NCI-H1417 treated with DMSO at 0.1 percent for 48 hours (cell line): ENCODE results near the gene MED22.
"Not testable (repeated sequence)": the region's sequence is repeated elsewhere in the genome, so short reads cannot be mapped to it uniquely, and the experiment has no call there.

Experiments used
- DNase-seq: peaks from one replicate; lab custom pipeline; 2025; lab: John Stamatoyannopoulos, UW

The MED22 gene

DNA sequence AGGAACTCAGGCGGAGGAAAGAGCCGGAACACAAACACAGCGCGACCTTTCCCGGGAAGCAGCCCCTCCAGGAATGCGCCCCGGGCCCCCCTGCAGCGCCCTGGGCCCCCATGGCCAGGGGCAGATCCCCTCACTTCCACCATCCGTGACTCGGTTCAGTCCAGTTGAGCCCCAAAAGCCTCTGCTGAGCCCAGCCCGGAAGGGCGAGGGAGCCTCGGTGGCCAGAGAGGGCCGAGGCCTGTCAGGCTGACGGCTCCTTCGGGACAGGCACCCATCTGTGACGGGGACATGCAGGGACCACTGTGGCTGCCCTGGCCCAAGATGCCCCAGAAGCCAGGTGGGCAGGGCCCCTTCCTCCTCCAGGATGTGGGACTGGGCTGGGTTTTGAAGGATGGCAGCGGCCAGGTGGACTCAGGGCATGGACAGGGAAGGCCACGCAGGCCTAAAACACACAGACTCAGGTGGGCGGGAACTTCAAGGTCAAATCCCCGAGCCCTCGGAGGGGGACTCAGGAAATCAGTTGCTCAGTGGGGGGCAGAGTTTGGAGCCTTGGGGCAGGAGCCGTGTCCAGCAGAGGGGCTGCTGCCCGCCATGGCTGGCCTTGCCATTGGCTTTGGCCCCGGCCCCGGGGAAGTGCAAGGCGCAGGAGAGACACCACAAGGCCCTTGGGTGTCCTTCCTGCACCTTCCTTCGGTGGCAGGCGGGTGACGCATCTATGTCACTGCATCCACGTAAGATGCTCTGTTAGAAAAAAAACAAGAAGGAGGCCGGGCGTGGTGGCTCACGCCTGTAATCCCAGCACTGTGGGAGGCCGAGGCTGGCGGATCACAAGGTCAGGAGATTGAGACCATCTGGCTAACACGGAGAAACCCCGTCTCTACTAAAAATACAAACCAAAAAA is 43.2 kb downstream of the MED22 start:
- DNase-seq: no peak

DNA sequence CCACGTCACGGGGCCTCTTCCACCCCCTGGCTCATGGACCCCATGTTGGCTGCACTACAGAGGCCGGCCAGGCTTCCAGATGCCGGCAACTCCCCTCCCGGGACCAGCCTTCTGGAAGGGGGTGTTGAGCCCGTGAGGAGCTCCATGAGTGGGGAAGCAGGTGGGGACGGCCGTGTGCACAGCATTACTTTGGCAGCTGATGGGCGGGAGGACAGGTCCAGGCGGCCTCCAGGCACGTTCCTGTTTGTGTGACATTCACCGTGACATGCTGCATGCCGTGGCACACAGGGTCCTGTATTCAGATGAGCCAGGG is 43.8 kb downstream of the MED22 start:
- no peak for DNase-seq

DNA sequence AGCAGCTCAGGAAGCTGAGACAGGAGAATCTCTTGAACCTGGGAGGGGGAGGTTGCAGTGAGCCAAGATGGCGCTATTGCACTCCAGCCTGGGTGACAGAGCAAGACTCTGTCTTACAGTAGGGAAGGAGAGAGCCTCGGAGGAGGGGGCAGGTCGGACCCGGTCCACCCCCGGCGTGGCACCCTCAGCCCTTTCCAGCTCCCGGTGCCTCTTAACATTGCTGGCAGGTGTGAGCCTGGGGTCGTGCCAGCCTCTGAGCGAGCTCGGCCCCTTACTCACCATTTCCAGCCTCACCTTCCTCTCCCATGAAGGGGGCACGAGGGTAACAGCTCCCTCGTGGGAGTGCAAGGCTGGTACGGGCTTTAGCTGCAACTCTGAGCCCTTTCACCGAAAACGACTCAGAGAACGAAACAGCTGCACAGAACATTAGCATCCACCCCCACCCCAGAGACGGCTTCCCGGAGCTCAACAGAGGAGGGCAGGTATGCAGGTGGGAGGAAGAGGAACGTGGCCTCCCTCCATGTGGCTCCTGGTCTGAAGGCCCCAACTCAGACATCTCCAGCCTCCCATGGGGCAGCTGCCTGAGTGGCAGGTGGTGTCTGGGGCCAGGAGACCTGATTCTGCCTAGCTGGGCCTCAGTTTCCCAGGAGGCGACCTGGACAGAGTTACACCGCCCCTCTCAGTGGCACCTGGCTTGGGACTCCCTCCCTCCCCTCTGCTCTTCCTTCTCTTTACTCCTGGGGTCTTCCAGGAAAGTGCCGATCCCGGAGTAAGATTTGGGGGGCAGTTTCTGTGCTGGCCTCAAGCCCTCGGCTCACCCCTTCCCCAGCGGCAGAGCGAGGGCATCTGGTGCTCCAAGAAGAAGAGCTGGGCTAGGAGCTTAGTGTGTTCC is 44.4 kb downstream of the MED22 start:
- no peak for DNase-seq

DNA sequence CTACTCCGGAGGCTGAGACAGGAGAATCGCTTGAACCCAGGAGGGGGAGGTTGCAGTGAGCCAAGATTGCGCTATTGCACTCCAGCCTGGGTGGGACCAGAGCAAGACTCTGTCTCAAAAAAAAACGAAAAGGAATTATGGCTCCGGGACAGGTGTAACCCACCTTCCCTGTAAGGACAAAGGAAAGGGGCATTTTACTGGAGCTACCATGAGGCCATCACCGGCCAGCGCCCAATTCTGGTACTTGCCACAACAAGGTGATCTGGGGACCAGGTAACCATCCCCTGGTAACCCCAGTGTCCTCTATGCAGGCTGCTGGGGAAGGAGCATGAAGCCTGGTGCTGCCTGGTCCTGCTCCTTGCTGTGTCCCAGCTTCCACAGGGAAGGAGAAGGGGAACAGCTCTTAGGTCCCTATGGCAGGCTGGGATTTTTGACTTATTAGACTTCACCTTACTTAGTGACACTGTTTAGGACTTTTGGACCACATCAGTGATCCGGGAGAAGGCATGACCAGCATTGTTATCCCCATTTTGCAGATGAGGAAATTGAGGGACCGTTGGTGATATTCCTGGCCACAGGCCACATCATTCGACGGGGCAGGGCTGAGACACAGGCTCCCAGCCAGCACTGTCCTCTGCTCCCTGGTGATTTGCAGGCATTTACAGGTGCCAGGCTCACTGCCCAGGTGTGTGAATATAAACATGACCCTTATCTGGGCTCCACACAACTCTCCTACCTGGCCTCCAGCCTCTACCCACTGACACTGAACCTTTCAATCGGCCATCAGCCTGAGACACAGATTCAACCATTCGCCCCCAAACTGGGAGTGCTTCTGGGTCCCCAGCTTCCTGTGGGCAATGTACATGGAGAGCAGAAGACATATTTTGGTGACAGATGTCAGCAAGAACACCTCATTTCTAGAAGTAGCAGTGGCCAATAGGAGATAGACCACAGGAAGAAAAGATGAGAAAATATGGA is 46.4 kb downstream of the MED22 start:
- no peak for DNase-seq

DNA sequence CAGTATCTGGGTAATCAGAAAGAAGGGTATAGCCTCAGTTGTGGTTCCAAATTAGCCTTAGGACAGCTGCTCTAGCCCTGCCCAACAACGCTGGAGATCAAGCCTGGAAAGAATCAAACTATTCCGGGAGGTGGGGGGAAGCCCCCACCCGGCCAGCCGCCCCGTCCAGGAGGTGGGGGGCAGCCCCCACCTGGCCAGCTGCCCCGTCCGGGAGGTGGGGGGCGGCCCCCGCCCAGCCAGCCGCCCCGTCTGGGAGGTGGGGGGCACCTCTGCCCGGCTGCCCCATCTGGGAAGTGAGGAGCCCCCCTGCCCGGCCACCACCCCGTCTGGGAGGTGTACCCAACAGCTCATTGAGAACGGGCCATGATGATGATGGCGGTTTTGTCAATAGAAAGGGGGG is 47.9 kb downstream of the MED22 start:
- DNase-seq: not testable (repeated sequence)

DNA sequence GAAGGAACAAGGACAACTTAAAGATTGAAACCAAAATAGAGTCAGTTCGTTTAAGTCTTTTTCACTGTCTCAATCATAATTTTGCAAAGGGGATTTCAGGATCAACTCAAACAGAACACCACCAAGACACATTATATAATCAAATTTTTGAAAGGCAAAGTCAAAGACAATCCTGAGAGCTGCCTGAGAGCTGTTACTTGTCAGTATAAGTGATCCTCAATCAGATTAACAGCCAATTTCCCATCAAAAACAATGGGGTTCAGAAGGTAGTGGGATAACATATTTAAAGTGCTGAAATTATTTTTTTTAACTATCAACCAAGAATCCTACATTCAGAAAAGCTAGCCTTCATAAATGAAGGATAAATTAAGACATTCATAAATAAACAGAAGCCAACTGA is 53.7 kb downstream of the MED22 start:
- no peak for DNase-seq

DNA sequence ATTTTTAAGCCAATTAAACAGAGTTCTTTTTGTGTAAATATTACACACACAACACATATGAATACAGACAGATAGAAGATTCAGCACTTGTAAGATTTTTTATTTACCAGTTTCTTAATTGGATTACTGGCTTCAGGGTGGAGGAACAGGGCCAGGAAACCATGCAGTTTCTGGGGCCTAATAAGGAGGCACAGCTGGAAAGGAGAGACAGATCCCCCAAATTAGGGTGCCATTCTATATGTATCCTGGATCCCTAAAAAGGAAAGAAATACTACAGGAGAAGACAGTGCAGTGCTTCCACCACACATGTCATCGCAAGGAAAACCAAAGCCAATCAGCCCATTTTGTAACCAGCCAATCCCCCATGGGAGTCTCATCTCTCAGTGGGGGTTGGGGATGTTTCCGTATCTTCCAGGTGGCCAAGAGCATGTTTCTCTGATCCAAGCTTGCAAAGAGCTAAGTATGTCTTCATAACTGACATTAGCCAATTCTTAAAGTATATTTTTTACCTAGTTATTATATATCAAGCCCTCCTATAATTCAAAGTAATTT is 57.1 kb downstream of the MED22 start:
- DNase-seq: no peak
